NCI-H460 (cell line): ENCODE measurements around the gene MRPL12. TPM values are rescaled to one million over a fixed set of nuclear protein-coding genes. Genes with fewer than 3 reads are reported as not detected.

Experiments
- DNase-seq: peaks from one replicate; pipeline ENCODE4 v3.0.0-alpha.2; 2016; ENCODE audit warnings: low read depth; ENCODE audit errors: extremely low read depth
- total RNA-seq: library from RNA; depleted of rRNA; stranded (reverse); fragments of >200 nt; shearing (Covaris generic); gene quantifications from 2 replicates; pipeline ENCODE4 v1.2.3, GENCODE V29; 2014

MRPL12 gene
- total RNA-seq, 1 experiment from 2014 or later = 38.1 TPM

DNA sequence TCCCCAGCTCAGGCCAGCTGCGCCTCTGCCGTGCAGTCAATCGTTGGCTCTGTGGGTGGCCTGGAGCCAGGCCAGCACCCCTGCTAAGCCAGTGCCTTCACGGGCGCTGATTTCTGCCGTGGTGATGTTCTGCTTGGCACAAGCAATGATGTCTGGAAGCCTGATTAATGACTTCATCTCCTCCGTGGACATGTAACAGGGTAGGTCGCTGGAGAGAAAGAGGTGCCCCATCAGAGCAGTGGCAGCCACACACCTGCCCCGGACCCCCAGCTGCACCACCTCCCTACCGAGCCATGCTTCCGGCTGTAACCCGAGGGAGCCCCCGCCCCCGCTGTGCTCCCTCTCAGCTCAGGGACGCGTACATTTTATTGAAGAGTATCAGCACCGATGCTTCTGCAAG lies 21.5 kb upstream of the MRPL12 start:
- no peak for DNase-seq

DNA sequence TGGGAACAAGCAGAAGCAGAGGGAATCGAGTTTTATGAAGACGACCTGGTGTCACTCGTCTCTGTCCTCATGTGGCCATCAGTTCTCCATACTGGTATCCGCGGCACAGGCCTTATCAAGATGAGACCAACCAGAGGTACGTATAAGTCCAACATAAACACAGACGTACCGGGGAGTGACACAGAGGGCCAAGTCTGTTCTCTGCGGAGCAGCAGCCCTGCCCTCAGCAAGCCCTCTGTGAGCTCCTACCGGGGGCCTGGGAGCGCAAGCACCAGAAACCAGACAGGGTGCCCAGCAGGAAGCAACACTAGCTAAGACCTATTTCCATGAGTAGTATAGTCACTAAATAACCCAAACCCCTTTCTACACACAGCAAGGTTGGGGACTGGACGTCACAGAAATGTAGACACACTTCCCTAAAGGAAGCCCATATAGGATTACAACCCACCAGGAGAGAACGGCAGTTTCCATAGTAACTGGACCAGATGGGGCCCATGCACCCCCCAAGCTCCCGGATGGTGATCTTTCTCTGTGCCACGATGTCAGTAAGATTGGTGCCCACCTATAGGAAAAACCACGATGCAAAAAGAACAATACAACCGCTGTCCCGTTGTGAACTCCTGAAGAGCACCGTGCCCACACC lies 20.5 kb upstream of the MRPL12 start:
- no peak for DNase-seq

DNA sequence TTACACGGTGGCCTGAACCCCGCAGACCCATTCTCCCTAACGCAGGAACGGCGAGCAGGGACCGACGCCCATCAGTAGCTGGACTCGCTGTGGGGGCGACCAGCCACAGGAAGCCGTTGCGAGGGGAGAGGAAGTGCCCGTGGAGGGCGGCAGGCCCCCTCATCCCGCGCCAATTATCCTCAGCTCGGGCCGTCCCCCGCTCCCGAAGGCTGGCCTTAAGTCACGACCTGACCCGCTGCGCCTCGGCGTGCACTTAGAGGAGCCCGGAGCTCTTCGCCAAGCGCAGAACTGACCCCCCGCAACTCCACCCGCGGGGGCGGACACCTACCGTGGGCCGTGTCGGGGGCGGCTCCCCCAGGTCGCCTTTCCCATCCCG lies 20.0 kb upstream of the MRPL12 start:
- DNase-seq = no peak

DNA sequence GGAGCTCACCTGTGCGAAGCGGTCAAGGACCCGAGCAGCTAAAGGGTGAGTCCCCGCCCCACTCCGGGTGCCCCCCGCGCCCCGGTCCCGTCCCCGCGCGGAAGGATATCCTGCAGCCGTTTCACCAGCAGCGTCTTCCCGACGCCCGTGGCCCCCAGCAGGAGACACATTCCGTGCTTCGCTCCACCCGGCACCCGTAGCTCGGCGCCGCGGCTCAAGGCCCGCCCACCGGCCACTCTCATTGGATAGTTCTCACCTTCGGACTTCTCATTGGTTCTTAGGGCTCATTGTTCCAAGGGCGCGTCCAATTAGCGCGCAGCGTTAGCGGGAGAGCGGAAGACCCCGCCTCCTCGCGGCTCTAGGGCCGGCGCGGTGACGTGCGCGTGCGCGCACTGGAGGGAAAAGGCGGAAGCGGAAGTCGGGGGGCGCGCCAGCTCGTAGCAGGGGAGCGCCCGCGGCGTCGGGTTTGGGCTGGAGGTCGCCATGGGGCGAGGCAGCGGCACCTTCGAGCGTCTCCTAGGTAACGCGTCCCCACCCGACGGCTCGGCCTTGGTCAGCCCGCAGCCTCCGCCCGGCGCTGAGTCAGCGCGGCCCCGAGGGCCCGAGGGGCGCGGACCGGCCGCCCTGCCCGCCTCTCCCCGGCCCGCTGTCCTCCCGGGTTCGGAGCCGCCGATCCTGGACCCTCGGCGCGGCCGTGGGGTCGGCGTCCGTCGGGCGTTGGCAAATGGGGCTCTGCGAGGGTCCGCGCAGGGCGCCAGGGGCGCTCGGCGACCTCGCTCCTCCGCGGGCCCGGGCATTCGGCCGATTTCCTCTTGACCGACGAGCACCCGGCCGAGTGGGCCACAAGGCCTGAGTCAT lies 19.4 kb upstream of the MRPL12 start, which contains the start of the genes ARL16 and HGS:
TSS of gene ARL16 (minus strand) at position 214 of the 858 bp plus-strand sequence. CDS start at position 170, 44 bp downstream.
TSS of gene HGS (plus strand) at position 428 of the 858 bp plus-strand sequence. CDS start at position 484, 56 bp downstream.
- peak; percentile 99 for DNase-seq

DNA sequence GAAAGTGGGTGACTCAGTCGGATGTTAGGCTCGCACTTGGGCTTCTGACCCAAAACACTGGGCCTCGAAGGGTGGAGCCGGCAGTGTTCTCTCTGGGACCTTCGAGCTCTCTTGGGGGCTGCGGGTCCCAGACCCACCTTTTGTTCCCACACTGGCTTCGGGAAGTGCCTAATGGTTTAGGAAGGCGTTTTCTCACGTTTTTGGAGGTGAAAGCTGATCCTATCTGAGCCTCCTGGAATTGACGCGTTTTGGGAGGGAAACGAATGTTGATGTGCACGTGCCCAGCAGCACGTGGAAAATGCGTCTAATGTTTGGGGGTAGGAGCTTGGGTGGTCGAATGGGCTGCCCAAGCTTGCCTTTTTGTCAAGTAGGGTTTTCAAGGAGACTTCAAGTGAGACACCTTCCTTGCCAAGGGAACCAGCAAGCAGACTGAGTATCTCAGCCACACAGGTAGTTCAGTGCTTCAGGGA lies 18.7 kb upstream of the MRPL12 start:
- peak; percentile 32 for DNase-seq

DNA sequence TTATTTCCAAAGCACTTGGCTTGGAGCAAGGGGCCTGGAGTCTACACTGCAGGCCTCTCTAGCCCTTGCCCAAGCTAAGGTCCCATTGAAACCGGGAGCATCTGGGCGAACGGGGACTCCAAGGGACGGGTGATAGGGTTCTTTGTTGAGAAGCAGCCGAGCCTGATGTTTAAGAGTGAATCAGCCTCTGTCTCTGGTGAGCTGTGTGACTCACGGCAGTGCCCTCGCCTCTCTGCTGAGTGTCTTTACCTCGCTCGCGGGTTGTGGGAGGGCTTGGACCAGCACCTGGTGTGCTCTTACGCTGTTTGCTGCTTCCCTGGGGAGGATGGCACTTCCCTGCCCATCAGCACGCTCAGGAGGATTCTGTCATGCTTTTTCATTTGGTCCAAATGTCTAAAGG lies 18.1 kb upstream of the MRPL12 start:
- no peak for DNase-seq

DNA sequence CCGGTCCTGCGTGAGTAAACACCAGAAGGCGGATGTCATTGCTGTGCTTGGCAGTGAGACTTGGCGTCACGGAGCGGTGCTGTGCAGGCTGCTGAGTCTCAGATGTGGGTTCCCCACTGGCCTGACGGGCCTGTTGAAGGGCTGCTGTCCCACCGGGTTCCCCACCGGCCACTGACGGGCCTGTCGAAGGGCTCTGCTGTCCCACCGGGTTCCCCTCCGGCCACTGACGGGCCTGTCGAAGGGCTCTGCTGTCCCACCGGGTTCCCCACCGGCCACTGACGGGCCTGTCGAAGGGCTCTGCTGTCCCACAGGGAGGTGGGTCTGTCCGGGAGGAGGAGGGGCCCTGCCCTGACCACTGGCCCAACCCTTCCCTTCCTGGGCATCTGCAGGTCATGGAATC lies 16.6 kb upstream of the MRPL12 start:
- DNase-seq = no peak

DNA sequence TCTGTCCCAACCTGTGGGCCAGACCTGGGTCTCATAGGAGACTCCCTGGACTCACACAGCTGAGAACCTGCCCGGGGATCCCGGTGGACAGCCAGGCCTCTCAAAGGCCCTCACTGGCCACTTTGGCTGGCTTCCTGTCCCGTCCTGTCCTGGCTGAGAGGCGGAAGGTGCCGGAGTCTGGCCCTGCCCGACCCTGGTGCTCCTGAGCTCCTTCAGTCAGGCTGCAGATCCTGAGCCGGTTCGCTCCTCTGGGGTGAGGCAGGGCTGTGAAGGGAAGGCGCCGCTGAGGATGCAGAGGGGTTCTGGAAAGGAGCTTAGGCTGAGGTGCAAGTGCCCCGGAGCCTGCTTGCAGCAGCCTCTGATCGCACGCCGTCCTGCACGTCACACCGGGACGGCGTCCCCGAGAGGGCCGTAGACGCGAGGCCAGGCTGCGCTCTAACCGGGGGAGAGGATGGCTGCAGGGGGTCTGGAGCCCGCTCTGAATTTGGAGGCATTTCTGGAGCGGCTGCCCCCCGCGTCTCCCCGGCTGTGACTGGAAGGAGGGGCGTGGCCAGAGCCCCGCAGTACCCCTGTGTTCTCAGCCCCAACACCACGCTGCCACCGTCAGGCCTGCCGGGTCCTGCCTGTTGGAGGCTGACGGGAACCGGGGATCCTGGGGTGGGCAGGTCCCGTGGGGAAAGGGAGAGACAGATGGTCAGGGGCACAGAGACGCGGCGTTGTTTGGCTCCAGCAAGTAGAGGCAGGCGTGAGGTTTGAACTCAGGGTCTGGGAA lies 15.2 kb upstream of the MRPL12 start:
- no peak for DNase-seq

DNA sequence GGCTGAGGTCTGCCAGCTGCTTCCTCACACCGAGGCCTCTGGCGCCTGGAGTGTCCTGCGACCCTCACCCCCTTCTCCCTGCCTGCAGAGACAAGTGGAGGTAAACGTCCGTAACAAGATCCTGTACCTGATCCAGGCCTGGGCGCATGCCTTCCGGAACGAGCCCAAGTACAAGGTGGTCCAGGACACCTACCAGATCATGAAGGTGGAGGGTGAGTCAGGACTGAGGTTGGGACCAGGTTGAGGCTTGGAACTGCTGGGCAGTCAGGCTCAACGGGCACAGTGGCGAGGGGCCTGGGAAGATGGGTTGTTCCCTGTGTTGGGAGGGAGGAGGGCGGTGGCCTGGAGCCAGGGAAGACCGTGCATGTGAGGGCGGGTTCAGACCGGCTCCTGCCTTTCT lies 14.6 kb upstream of the MRPL12 start:
- no peak for DNase-seq

DNA sequence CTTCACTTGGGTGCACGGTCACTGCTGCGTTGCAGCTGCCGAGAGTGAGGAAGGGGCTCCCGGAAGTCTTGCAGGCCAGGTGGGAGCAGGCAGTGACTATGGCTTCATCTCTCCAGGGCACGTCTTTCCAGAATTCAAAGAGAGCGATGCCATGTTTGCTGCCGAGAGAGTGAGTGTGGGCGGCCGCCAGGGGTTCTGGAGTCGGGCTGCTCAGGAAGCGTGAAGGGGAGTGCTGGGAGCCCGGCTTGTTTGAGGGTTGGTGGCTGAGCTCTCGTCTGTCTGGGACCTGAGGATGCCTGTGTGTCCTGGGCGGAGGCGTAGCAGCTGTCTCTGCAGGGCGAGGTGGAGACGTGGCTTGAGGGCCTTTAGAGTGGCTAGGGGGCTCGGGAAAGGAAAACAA lies 13.1 kb upstream of the MRPL12 start:
- DNase-seq = no peak

DNA sequence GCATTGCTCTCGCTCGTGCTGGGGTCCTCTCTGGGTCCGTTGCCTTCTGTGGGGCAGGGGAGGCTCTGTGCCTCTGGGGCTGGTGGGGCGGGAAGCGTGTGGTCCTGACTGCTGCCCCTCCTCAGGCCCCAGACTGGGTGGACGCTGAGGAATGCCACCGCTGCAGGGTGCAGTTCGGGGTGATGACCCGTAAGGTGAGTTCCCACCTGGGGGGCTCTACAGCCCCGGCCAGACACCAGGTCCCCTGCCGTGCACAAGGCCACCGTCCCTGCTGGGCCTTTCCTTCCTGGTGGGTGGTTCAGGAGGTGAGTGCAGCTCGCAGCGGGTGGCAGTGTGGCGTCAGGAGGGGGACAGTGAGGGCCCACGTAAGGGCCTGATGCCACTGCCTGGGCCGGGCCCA lies 12.6 kb upstream of the MRPL12 start:
- DNase-seq = no peak

DNA sequence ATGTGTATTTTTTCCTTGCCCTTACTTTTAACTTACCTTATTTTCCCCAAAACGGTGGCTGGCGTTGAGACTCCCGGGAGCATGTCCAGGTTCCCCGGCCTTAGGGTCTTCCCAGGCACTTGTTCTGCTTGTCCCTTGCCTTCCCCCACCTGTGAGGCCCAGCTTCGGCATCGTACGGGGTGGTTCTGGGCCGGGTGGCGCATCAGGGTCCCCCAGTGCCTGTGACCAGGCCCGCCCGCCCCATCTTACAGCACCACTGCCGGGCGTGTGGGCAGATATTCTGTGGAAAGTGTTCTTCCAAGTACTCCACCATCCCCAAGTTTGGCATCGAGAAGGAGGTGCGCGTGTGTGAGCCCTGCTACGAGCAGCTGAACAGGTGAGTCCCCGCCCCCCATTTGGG lies 12.0 kb upstream of the MRPL12 start:
- no peak for DNase-seq

DNA sequence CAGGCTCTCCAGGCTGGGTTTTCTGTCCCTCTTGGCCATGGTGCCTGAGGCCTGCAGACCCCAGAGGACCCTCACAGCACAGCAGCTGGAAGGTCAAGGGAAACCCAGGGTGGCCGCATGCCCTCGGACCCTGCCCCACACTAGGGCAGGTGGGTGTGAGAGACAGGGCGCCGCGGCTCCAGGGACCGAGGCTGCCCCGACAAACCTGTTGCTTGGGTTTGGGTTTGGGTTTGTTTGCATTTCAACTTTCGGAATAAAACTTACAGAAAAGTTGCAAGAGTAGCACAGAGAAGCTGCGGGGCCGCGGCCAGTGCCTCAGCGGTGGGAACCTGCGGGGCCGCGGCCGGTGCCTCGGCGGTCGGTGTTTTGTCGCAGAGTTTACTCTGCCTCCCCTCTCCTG lies 11.6 kb upstream of the MRPL12 start:
- no peak for DNase-seq

DNA sequence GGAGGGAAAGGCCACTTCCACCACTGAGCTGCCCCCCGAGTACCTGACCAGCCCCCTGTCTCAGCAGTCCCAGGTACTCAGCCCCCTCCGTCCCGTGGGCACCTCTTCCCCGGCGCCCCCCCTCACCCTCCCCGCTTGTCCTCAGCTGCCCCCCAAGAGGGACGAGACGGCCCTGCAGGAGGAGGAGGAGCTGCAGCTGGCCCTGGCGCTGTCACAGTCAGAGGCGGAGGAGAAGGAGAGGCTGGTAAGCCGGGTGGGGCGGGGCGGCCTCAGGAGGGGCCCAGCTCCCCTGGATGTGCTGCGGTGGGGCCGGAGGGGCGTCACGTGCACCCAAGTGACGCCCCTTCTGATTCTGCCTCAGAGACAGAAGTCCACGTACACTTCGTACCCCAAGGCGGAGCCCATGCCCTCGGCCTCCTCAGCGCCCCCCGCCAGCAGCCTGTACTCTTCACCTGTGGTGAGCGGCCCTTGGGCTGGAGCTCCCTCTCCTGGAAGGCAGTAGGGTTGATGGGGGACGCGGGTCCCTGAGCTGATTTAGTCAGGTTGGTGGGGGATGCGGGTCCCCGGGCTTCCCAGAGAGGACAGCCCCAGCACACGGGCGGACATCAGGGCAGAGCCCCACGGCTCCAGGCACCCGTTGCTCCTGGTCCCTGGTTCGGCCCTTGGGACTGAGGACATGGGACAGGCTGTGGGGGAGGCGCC lies 9.5 kb upstream of the MRPL12 start:
- no peak for DNase-seq

DNA sequence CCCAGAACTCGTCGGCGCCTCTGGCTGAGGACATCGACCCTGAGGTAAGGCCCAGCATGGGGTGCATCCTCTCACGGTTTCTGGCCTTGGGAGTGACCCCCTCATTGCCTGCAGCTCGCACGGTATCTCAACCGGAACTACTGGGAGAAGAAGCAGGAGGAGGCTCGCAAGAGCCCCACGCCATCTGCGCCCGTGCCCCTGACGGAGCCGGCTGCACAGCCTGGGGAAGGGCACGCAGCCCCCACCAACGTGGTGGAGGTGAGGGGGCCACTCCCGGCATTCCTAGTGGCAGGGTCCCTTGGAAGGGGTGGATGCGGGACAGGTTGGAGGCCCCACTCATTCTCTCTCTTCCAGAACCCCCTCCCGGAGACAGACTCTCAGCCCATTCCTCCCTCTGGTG lies 8.4 kb upstream of the MRPL12 start:
- no peak for DNase-seq

DNA sequence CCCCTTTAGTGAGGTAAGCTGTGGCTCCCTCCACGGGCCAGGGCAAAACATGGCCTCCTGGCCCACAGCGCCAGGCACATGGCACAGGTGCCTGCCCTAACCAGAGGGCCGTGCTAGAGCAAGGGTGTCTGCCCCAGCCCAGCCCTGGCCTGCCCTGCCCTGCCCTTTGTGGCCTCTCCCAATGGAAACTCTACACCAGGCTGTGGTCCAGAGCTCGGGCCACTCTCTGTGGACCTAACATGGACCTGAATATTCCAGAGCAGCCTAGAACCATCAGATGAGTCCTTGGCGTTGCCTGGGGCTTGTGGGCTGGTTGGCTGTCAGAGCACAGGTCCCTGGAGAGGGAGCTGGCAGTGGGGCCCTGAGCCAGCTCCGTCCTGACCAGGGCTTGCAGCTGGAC lies 8.0 kb upstream of the MRPL12 start:
- DNase-seq = no peak

DNA sequence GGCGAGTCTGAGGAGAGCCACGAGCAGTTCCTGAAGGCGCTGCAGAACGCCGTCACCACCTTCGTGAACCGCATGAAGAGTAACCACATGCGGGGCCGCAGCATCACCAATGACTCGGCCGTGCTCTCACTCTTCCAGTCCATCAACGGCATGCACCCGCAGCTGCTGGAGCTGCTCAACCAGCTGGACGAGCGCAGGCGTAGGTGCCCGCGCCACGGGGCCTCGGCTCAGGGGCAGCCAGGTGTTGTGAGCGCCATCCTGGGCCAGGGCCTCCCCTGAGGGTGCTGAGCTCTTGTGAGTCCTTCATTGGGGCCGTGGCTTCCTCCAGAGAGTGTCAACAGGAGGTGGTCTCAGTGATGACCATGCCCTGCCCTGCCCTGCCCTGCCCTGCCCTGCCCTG lies 7.4 kb upstream of the MRPL12 start:
- no peak for DNase-seq

DNA sequence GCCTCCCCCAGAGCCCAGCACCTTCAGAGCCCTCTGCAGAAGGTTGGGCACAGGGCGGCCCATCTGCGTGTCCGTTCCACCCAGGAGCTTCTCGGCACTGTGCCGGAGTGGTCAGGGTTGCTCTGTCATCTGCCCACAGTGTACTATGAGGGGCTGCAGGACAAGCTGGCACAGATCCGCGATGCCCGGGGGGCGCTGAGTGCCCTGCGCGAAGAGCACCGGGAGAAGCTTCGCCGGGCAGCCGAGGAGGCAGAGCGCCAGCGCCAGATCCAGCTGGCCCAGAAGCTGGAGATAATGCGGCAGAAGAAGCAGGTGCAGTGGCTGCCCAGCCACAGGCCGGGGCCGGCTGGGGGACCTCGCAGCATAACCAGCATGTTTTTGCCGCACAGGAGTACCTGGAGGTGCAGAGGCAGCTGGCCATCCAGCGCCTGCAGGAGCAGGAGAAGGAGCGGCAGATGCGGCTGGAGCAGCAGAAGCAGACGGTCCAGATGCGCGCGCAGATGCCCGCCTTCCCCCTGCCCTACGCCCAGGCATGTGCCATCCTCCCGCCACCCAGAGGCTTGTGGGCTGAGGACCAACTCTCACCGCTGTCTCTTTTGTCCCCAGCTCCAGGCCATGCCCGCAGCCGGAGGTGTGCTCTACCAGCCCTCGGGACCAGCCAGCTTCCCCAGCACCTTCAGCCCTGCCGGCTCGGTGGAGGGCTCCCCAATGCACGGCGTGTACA lies 6.8 kb upstream of the MRPL12 start:
- DNase-seq = no peak

DNA sequence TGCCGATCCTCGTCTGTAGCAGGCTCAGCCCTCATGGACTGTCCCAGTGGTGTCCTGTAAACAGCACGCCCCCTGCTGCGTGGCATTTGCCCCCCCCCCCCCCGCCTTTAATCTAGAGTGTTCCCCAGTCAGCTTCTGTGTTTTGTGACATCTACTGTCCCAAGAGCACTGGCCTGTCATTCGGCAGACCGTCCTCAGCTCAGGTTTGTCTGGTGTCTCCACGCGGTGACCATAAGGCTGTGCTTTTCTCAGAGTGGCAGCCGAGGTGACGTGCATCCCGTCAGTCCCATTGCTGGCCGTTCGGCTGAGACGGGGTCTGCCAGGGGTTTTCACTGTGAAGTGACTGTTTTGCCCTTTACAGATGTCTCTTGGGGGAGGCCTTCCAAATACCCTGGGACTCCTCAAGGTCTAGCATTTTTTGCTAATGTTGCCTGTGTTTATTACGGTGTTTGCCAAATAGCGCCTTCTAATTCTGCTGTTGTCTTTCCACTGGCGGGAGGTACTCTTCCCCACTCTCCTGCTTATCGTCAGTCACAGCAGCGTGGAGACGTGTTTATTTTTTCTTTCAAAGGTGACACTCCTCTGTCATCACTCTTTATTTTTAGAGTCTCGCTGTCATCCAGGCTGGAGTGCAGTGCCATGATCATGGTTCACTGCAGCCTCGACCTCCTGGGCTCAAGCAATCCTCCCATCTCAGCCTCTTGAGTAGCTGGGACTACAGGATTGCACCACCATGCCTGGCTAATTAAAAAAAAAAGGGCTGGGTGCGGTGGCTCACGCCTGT lies 5.7 kb upstream of the MRPL12 start:
- DNase-seq = no peak
